ENCODE measurements around the gene SHISA8.

The SHISA8 gene

DNA sequence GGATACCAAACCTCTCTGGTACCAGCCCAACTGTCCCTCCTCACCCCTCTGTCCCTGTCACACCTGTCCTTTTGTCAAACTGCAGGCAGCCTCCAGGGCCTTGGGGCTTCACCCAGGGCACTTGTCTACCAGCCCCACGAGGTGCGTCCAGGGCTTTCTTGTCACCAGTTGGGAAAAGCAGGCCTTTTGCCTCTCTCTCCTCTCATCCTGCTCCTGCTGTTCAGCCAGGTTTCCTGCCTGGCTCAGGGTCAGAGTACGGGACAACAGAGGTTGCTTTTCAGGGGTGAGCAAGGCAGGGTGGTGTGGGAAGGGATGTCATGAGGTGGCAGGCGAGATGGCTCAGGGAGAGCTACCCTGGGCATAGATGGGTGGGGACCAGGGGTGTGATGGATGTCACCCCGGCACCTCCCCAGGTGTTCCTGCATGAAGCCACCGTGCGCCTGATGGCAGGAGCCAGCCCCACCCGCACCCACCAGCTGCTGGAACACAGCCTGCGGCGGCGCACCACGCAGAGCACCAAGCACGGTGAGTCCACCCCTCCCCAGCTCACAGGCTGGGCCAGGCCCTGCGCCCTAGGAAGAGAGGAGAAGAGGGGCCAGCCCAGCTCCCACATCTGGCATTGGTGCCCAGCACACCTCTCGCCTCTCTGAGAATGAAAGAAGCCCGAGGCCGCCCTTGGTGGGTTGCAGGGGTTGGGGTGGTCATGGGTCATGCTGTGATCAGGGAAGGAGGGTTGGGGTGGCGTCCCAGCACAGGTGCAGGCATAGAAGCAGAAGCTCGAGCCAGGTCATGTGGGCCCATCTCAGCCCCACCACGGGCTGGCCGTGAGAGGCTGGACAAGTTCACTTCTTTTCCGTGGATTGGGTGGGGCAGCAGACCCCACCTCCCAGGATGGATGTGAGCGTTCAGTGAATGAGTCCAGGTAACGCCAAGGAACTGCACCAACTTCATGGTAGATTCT is 10.1 kb downstream of the SHISA8 start:
- no peak for TF ChIP-seq CTCF (IDR thresholded peaks at IDR 0.05; ENCODE audit: unreplicated experiment in 3 of 3)
- Mint-ChIP-seq H3K9me3 (no peaks in the 10 kb centered on the region), H3K4me1 (no peaks in the 10 kb centered on the region), H3K4me3 (no peak overlapping the region), H3K36me3 (ENCODE audit: low read depth) (peaks cover 25% of the 10 kb centered on the region), H3K27me3 (ENCODE audit: low read depth) (peaks cover 24% of the 10 kb centered on the region), H3K27ac (no peak overlapping the region)

DNA sequence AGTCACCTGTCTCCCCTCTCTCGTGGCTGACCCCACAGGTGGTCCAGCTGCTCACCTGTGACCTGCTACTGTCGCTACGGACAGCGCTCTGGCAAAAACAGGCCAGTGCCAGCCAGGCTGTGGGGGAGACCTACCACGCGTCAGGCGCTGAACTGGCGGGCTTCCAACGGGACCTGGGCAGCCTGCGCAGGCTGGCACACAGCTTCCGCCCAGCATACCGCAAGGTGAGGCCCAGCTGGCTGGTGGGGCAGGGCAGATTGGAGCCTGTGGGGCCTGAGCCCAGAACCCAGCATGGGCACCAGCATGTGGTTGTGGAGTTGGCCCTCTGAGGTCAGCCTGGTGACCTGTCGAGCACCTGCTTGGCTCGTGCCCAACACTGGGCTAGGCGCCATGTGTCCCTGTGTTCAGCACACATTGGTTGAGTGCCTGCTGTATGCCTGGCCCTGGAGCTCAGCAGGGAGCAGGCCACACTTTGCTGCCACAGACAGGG is 11.9 kb downstream of the SHISA8 start:
- H3K27me3 Mint-ChIP-seq (ENCODE audit: low read depth) = peaks cover 8% of the 10 kb centered on the region
- H3K27ac Mint-ChIP-seq = no peak overlapping the region
- no peak overlapping the region for H3K4me3 Mint-ChIP-seq
- no peak for TF ChIP-seq CTCF (IDR thresholded peaks at IDR 0.05; ENCODE audit: unreplicated experiment in 3 of 3)
- peaks cover 13% of the 10 kb centered on the region for H3K4me1 Mint-ChIP-seq
- no peaks in the 10 kb centered on the region for H3K9me3 Mint-ChIP-seq
- H3K36me3 Mint-ChIP-seq (ENCODE audit: low read depth) = peaks cover 36% of the 10 kb centered on the region

DNA sequence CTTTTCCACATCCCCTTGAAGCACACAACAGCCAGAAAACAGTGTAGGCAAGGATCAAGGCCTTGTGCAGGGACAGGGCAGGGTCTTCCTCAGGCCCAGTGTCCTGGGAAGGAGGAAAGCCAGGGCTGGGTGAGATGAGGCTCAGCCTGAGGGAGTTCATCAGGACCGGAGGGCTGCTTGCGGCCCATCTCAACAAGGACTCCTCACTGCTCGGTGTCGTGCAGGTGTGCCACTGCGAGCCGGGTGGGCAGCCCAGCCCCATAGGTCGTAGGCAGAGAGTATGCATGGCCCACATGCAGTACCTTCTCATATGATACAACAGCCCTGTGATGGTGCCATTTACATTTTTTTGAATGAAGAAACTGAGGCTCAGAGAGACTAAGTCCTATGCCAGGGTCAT is 12.9 kb downstream of the SHISA8 start:
- Mint-ChIP-seq H3K27me3 (ENCODE audit: low read depth) (peaks cover 1% of the 10 kb centered on the region), H3K4me1 (peaks cover 13% of the 10 kb centered on the region), H3K4me3 (no peak overlapping the region), H3K9me3 (no peaks in the 10 kb centered on the region), H3K27ac (no peak overlapping the region), H3K36me3 (ENCODE audit: low read depth) (peaks cover 44% of the 10 kb centered on the region)
- TF ChIP-seq CTCF (IDR thresholded peaks at IDR 0.05; ENCODE audit: unreplicated experiment in 3 of 3) = no peak

- Mint-ChIP-seq H3K4me3 (no peak overlapping the region), H3K9me3 (no peaks in the 10 kb centered on the region)
- no peak for TF ChIP-seq CTCF (IDR thresholded peaks at IDR 0.05; ENCODE audit: unreplicated experiment in 3 of 3)
Measured at GRCh38 chr22:41900652-41901312, 14.1 kb downstream of the SHISA8 start.

DNA sequence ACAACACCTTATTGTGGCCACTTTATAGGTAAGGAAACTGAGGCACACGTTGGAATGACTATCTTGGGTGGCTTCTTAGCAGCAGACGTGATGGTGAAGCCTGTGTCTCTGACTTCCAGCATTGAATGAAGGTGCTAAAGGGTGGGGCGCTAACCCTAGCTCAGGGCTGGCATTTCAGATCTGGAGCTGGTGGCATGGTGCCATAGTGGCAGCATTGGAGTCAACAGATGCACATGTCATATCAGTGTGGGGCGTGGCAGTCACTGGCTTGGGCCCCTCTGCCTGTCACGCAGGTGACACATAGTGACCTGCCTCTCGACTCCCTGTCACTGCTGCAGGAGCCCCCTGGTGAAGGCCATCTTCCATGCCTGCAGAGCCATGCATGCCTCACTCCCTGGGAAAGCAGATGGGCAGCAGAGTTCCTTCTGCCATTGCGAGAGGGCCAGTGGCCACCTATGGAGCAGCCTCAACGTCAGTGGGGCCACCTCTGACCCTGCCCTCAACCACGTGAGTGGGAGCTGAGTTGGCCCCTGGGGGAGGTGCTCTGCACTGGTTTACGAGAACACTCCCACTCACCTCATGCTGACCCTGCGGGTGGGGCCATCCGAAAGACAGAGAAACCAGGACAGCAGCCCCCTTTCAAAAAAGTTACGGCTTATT is 14.8 kb downstream of the SHISA8 start:
- no peak overlapping the region for H3K27ac Mint-ChIP-seq
- peaks cover 42% of the 10 kb centered on the region for H3K36me3 Mint-ChIP-seq (ENCODE audit: low read depth)

More at GRCh38 chr22:41900652-41901312, 14.1 kb downstream of the SHISA8 start:
- H3K27me3 Mint-ChIP-seq (ENCODE audit: low read depth) = no peaks in the 10 kb centered on the region
- H3K4me1 Mint-ChIP-seq = peaks cover 16% of the 10 kb centered on the region
- H3K36me3 Mint-ChIP-seq (ENCODE audit: low read depth) = peaks cover 46% of the 10 kb centered on the region
- H3K27ac Mint-ChIP-seq = no peak overlapping the region

More for the DNA sequence above, 14.8 kb downstream of the SHISA8 start:
- Mint-ChIP-seq H3K9me3 (no peaks in the 10 kb centered on the region), H3K4me1 (peaks cover 16% of the 10 kb centered on the region), H3K4me3 (no peak overlapping the region), H3K27me3 (ENCODE audit: low read depth) (no peaks in the 10 kb centered on the region)
- TF ChIP-seq CTCF (IDR thresholded peaks at IDR 0.05; ENCODE audit: unreplicated experiment in 3 of 3) = no peak
